HG03139 (cell line): ENCODE data around the gene TRAPPC1.
"Not testable (repeated sequence)": the region's sequence is repeated elsewhere in the genome, so short reads cannot be mapped to it uniquely, and the experiment has no call there.

Experiments used
- ATAC-seq: cut with Tn5 transposase; IDR thresholded peaks from one replicate; pipeline ENCODE4 v1.9.1; 2021; ENCODE audit not compliant: unreplicated experiment

Gene TRAPPC1, protein sequence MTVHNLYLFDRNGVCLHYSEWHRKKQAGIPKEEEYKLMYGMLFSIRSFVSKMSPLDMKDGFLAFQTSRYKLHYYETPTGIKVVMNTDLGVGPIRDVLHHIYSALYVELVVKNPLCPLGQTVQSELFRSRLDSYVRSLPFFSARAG

DNA sequence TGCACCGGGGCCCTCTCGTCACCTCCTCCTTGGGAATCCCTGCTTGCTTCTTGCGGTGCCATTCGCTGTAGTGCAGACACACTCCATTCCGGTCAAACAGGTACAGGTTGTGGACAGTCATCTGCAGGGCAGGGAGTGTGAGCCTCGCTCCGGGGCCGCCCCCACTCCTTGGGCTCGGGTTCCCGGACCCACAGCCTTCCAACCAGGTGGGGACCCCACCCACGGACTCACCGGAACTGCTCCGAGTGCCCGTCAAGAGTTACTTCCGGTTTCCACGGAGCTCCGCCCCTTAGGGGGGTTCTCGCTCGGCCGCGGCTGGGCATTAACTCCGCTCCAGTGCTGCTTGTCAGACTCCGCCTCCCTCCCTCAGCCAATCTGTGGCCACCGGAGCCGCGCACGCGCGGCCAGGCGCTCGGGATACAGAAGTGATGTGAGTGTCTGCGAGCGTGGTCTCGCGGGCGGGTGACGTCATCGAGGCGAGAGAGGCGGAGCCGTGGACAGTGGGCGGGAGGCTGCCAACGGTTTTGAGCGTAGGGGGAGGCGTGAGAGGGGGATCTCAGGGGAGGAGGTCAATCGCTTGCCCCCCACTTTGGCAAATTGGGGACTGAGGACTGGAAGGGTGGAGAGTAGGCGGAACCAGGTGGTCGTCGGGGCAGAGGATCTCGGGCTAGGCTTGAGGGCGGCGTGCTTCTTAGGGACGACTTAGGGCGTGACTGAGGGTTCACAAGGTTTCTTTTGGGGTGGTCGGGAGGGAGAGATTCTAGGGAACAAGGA lies at the start of gene TRAPPC1, which contains the start of gene CNTROB:
Gene TRAPPC1, minus strand, starts transcription at position 238 of the 774 bp plus-strand sequence. Its CDS starts 117 bp downstream, at position 121.
Gene CNTROB, plus strand, starts transcription at position 498 of the 774 bp plus-strand sequence. CDS start 874 bp downstream, outside the sequence.
- peak; percentile 93 for ATAC-seq

DNA sequence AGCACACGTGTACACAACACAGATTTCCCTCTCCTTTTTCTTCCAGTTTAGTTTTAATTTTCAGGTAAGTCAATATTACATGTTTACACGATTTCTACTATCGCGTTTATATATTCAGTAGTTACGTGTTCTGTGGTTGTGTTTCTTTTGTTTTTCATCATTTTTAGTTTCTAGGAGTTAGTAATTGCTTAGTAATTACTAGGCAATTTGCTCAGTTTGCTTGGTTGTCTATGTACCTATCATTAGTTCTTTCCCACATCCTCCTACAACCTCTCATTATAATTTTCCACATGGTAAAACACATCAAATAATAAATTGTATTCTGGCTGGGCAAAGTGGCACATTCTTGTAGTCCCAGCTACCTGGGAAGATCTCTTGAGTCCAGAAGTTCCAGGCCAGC lies 46.1 kb upstream of the TRAPPC1 start:
- no peak for ATAC-seq

DNA sequence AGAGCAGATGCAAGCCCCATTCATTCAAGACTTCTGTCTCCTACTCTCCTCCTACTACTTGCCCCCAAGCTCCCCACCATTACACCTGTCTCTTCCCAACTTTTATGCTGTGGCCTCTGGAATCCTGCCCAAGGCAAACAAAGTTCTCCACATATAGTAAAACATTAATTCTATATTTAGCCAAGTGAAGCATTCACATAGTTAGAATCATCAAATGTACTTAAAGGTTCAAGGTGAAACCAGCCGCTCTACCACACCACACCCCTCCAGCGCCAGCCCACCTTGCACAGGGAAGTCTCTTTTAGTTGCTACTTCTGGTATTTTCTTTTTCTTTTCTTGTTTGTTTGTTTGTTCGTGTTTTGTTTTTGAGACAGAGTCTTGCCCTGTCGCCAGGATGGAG lies 45.3 kb upstream of the TRAPPC1 start:
- no peak for ATAC-seq

DNA sequence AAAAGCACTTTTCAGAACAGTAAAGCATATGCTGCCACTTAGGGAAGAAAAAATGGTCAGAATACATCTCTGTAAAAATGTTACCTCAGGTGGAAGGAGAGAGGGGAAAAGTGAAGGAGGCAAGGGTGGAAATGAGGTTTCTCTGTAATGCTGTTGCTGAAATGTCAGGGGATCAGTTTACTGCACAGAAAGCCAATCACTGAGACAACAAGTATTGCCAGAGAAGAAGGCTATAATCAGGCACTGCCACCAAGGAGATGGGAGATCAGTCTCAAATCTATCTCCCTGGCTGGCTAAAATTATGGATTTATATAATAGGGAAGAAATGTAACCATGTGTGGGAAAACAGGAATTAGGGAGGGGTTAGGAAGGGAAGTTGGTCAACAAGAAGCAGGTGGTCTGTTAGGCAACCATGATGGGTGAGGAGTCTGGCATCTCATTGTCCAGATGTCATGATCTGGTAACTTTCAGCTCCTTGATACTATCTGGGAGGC lies 42.9 kb upstream of the TRAPPC1 start:
- no peak for ATAC-seq

DNA sequence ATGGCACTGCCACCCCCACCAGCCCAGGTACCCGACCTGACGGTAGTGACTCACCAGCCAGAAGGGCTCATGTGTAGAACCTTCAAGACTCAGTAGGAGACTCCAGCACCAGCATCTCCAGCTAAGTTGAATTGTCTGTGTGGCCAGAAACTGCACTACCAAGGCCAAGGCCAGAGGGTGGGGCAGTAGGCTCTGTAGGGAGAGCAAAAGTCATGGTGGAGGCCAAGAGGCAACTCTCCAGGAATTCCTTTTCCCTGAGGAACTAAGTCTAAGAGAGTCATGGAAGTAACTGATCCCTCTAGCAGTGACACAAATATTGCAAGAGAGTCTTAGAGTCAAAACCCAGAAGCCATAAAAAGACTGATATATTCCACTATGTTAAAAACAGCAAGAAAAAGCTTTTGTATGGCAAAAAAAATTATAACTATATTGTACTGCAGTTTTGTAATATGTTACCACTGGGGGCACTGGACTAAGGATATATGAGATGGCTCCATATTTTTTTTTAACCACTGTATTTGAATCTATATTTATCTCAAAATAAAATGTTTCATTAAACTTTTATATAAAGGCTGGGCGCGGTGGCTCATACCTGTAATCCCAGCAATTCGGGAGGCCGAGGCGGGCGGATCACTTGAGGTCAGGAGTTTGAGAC lies 40.5 kb upstream of the TRAPPC1 start:
- no peak for ATAC-seq

DNA sequence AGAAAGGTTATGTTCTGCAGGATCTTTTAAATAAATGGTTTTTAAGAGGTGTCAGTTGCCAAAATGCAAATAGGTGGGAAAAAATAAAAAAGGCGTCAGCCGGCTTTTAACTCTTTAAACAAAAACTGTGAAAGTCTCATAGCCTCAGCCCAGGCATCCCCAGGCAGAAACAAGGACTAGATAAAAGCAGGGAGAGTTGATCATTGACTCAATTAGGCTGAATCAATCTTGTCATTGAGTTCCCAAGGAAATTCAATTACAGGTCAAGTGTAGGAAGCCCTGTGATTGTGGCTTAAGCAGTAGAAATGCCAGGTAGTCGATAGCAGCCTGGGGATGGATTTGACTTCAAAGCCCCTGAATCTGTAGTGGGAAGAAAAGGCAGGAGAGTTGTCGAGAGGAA lies 39.9 kb upstream of the TRAPPC1 start:
- no peak for ATAC-seq

DNA sequence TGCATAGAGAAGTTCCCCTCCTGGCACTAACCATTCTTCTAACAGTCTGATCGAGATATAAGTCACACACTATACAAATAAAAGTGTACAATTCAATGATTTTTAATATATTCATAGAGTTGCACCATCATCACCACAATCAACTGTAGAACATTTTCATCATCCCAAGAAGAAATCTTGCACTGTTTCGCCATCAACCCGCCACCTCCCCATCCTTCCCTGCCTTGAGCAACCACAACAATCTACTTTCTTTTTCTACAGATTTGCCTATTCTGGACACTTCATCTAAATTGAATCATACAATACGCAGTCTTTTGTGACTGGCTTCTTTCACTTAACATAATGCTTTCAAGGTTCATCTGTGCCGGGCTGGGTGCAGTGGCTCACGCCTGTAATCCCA lies 37.7 kb upstream of the TRAPPC1 start:
- ATAC-seq: no peak

DNA sequence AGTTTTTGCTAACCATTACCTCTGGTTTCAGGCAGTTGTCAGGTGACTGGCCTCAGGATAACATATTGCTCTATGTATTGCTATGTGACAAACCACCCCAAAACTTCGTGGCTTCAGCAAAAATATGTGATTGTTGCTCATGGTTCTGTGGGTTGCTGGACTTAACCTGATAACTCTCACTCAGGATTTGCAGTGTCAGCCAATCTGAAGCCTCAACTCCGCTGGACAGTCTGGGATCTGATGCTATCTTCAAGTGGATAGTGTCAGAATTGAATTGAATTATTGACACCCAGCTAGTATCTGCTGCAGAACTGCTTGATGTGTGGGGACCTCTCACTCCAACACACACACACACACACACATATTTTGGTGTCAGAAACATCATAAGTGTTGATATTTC lies 36.0 kb upstream of the TRAPPC1 start:
- no peak for ATAC-seq

DNA sequence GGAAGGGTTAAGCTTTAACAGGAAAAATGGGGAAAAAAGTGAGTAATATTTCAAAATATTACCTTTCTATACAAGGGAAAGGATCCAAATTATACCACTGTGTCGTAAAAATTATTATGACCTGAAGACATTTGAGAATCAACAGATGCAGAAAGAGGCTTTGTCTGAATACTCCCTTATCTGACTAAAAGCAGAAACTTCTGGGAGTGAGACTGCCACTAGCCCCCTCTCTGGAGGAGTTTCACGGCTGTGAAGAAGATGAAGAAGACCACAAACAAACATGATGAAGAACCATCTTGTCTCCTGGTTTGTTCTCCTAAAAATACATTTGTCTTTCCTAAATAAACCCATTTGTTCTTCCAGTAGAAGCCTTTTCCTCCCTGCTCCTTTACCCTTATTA lies 29.7 kb upstream of the TRAPPC1 start:
- no peak for ATAC-seq

DNA sequence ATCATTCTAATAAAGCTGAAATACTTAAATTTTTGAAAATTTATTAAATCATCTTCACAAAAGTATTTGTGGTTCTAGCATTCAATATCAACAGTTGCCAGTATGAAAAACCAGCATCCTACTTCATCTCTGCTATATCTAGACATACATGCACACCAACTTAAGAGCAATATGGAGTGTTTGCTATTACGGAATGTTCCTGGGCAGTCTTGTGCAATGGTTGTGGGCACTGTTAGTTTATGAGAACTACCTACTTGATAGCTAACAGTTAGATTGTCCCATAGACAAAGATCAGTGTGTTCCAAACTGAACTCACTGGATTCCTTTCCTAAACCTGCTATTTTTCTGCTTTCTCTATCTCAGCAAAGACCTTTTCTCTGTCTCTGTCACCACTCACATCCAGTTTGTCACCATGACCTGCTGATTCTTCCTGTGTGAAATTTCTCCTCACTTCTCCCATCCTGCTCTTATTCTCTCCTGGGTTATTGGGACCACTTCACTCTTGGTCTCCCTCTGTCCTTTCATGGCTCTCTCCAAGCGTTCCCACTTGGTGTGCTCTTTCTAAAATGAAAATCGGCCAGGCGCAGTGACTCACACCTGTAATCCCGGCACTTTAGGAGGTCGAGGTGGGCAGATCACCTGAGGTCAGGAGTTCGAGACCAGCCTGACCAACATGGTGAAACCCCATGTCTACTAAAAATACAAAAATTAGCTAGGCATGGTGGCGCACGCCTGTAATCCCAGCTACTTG lies 27.9 kb upstream of the TRAPPC1 start:
- ATAC-seq: no peak

DNA sequence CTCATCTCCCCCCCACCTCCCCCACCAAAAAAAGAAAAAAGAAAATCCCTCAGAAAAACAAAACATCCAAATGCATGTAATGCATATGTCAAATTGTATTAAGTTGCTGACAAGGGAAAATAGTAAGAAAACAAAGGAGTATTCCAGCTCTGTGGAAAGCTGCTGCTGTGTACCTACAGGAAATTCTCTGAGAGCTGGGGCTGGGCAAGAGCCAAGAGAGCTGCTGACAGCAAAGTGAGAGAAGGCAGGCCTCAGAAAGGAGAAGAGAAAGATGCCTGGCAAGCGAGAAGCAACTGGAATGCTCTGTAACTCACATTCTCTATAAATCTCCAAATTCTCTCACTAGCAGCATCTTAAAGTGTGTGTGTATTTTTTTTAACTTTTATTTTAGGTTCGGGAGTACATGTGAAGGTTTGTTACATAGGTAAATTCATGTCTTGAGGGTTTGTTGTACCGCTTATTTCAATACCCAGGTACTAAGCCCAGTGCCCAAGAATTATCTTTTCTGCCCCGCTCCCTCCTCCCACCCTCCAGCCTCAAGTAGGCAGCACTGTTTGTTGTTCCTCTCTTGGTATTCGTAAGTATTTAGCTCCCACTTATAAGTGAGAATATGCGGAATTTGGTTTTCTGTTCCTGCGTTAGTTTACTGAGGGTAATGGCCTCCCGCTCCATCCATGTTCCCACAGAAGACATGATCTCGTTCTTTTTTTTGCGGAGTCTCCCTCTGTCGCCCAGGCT lies 24.7 kb upstream of the TRAPPC1 start:
- ATAC-seq: no peak

DNA sequence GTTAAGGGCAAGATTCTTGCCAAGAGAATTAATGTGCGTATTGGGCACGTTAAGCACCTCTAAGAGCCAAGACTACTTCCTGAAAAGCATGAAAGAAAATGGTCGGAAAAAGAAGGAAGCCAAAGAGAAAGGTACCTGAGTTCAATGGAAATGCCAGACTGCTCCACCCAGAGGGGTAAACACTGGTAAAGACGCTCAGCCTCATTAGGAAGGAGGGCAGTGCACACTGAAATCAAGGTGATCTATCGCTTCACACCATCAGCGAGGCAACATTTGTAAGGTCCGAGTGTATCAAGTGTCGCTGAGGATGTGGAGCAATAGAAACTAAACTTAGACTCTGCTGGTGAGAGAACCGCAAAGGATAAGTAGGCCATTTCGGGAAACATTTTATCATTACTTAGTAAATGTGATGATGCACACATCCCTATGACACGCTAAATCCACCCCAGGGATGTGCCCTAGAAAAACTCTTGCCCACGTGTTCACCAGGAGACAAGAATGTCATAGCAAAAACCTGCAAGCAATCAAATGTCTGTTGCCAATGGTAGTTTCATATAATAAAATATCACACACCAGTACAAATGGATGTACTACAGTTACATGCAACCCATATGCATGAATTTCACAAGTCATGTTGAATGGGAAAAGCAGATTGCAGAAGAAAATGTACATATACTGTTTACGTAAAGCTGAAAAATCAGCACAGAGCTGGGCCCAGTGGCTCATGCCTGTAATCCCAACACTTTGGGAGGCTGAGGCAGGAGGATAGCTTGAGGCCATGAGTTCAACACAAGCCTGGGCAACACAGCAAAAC lies 23.9 kb upstream of the TRAPPC1 start:
- ATAC-seq: no peak

DNA sequence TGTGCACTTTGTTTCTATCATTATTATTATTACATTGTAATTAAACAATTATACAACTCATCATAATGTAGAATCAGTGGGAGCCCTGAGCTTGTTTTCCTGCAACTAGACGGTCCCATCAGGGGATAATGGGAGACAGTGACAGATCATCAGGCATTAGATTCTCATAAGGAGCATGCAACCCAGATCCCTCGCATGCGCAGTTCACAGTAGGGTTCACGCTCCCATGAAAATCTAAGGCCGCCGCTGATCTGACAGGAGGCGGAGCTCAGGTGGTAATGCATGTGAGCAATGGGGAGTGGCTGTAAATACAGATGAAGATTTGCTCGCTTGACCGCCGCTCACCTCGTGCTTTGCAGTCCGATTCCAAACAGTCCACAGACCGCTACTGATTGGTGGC lies 21.5 kb upstream of the TRAPPC1 start:
- not testable (repeated sequence) for ATAC-seq

DNA sequence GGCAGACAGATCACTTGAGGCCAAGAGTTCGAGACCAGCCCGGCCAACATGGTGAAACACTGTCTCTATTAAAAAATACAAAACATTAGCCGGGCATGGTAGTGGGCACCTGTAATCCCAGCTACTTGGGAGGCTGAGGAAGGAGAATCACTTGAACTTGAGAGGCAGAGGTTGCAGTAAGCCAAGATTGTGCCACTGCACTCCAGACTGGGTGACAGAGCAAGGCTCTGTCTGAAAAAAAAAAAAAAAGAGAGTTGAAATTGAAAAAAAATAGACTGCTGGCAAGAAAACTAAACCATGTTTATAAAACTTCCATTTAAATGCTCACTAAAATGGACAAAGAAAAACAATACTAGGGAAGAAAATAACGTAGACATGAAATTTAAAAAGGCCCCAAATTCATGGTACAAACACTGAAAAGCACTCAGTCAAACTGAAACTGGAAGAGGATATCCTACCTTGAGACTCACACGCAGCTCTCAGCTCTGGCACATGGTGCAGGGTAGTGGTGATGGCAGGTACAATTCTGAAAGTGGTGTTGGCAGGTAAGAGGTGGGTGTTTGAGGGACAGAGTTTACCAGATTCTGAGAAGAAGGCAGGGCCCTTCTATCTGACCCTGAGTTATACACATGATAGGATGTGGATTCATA lies 19.5 kb upstream of the TRAPPC1 start:
- no peak for ATAC-seq

DNA sequence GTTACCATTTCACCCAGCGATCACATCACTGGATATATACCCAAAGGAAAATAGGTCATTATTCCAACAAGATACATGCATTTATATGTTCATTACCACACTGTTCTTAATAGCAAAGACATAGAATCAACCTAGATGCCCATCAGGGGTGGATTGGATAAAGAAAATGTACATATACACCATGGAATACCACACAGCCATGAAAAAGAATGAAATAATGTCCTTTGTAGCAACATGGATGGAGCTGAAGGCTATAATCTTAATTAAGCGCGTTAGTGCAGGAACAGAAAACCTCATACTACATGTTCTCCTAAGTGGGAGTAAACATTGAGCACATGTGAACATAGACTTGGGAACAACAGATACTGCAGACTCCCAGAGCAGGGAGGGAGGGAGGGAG lies 18.8 kb upstream of the TRAPPC1 start:
- ATAC-seq: no peak

DNA sequence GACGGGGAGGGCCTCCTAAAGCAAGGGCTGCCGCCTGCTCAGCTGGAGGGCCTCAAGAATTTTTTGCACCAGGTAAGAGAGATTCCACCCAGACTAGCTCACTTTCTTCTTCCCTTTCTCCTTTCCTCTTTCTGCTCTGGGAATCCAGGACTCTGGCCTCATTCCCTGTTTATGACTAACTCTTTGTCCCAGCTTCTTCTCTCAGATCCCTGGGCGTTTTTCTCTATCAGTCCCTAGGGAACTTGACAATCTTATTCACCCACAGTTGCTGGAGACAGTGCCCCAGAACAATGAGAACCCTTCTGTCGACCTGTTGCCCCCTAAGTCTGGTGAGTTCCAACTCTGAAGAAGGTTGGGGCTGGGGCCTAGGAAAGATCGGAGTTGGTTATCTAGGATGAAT lies 15.9 kb upstream of the TRAPPC1 start:
- no peak for ATAC-seq

DNA sequence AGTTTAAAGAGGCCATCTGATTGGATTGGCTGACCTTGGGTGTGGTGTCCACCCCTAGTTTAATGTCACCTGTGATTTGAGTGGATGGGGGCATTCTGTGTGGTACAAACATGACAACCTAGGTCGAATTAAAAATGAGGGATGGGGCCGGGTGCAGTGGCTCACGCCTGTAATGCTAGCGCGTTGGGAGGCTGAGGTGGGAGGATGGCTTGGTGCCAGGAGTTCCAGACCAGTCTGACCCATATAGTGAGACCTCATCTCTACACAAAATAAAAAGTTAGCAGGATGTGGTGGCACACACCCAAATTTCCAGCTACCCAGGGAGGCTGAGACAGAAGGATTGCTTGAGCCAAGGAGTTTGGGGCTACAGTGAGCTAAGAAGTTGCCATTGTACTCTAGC lies 14.7 kb upstream of the TRAPPC1 start:
- no peak for ATAC-seq

DNA sequence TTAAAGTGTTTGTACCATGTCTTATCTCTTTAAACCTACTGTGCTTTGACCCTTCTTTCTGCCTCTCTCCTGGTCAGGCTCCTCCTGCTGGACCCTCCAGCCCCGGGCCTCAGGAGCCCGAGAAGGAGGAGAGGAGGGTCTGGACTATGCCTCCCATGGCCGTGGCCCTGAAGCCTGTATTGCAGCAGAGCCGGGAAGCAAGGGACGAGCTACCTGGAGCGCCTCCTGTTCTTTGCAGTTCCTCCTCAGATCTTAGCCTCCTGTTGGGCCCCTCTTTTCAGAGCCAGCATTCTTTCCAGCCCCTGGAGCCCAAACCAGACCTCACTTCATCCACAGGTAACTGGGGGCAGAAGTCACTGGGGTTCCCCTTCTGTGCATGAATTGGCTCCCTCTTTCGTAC lies 13.9 kb upstream of the TRAPPC1 start:
- no peak for ATAC-seq

DNA sequence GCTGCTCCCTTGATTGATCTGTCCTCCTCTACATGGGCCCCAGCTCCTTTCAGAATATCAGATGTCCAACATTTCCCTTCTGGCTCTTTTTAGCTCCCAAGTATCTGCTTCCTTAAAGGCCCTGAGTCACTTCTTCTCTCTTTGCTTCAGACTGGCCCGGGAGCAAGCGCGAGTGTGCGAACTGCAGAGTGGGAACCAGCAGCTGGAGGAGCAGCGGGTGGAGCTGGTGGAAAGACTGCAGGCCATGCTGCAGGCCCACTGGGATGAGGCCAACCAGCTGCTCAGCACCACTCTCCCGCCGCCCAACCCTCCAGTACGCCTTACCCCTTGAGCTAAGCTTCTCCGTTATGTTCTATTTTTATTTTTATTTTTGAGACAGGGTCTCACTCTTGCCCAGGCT lies 12.6 kb upstream of the TRAPPC1 start:
- ATAC-seq: no peak
